Panc1 (cell line): ENCODE data around the gene CNTNAP1. TPM values are rescaled to one million over a fixed set of nuclear protein-coding genes. Genes with fewer than 3 reads are reported as not detected.

Source experiments
- ATAC-seq: fragments of 200-7000 bp; cut with Tn5 transposase; 2 replicates; pipeline ENCODE4 v1.9.1; 2020; ENCODE audit warnings: mild to moderate bottlenecking, moderate library complexity
- BruUV-seq: library from RNA; stranded (reverse); fragments of 400-500 nt; replicated peaks from 2 replicates; lab custom pipeline; 2021; lab: Mats Ljungman, UMichigan
- CTCF ChIA-PET: fragments of 300-600 bp; sonication (Branson Sonifier 250); formaldehyde crosslinking; loops from one replicate; lab custom pipeline; 2022; ENCODE audit warnings: antibody characterized with exemption; lab: Charles Lee
- POLR2A ChIA-PET: fragments of 300-600 bp; sonication (Branson Sonifier 250); formaldehyde crosslinking; loops from one replicate; lab custom pipeline; 2022; ENCODE audit warnings: antibody characterized with exemption; lab: Charles Lee
- DNase-seq: peaks from one replicate; pipeline ENCODE4 v3.0.0-alpha.2; 2010; ENCODE audit warnings: low read depth, low spot score
- H3K27ac ChIP-seq: 2 replicates; pipeline ENCODE4 v1.5.1; 2011; ENCODE audit warnings: mild to moderate bottlenecking, low read length, inconsistent platforms
- H3K27me3 ChIP-seq: fragments of 200-500 bp; sonication (Bioruptor generic); 2 replicates; pipeline ENCODE4 v1.6.0; 2014; ENCODE audit warnings: low read length, inconsistent platforms; ENCODE audit not compliant: control insufficient read depth, insufficient read depth
- H3K36me3 ChIP-seq: fragments of 200-500 bp; sonication (Bioruptor generic); 2 replicates; pipeline ENCODE4 v1.5.1; 2014; ENCODE audit warnings: inconsistent platforms, mild to moderate bottlenecking, low read length, moderate library complexity; ENCODE audit not compliant: control insufficient read depth, insufficient read depth
- H3K4me1 ChIP-seq: 2 replicates; pipeline ENCODE4 v1.5.1; 2011; ENCODE audit warnings: inconsistent platforms, mild to moderate bottlenecking, low read length, moderate library complexity; ENCODE audit not compliant: control insufficient read depth, insufficient read depth
- H3K4me3 ChIP-seq, 2 experiments: 2 replicates each; pipeline ENCODE4 v1.5.1; 2011 to 2012; ENCODE audit warnings: low read depth in 2 of 2, low read length in 2 of 2, mild to moderate bottlenecking in 2 of 2, inconsistent platforms in 1 of 2, moderate library complexity in 1 of 2
- H3K9me3 ChIP-seq: fragments of 200-500 bp; sonication (Bioruptor generic); 2 replicates; pipeline ENCODE4 v1.5.1; 2014; ENCODE audit warnings: low read depth, mild to moderate bottlenecking, inconsistent platforms, low read length, moderate library complexity; ENCODE audit not compliant: control insufficient read depth, insufficient read depth
- POLR2AphosphoS5 ChIP-seq: IDR thresholded peaks from 2 replicates; pipeline ENCODE4 v1.6.1; 2012; ENCODE audit warnings: mild to moderate bottlenecking, low read depth, low read length, moderate library complexity
- SIN3A ChIP-seq: IDR thresholded peaks from 2 replicates; pipeline ENCODE4 v1.6.1; 2012; ENCODE audit warnings: low read depth, mild to moderate bottlenecking, low read length, moderate library complexity, borderline replicate concordance; ENCODE audit not compliant: insufficient read depth
- TCF7L2 ChIP-seq: IDR thresholded peaks from 2 replicates; pipeline ENCODE4 v1.6.1; 2011; ENCODE audit warnings: mild to moderate bottlenecking, low read depth, low read length, inconsistent platforms
- in situ Hi-C: cut with HindIII; loops from 2 replicates; pipeline ENCODE4 v1.10.0; 2016; ENCODE audit warnings: low sequenced_read_pairs, low pct_unique_long_range_greater_than_20kb
- intact Hi-C: fragments of 100-400 bp; cut with micrococcal nuclease; formaldehyde crosslinking; loops from one replicate; pipeline ENCODE4 v1.10.0; 2022; ENCODE audit not compliant: unreplicated experiment
- total RNA-seq: library from RNA; stranded (reverse); gene quantifications from one replicate; pipeline ENCODE4 v1.2.1, GENCODE V29; 2021; ENCODE audit not compliant: unreplicated experiment
- TF ChIP-seq, protein P1 (sequence below): fragments of 450-650 bp; IDR thresholded peaks from 2 replicates; pipeline ENCODE4 v1.5.1; 2017; ENCODE audit warnings: mild to moderate bottlenecking
- TF ChIP-seq, protein P2 (sequence below), 2 experiments: IDR thresholded peaks; 2 replicates each; pipeline ENCODE4 v1.6.1; 2011 to 2012; ENCODE audit warnings: low read depth in 2 of 2, control low read depth in 1 of 2, low read length in 1 of 2, mild to moderate bottlenecking in 1 of 2, moderate library complexity in 1 of 2; ENCODE audit not compliant: insufficient read depth in 1 of 2

The CNTNAP1 gene
- total RNA-seq, 1 experiment from 2014 or later, result 20.4 TPM

DNA sequence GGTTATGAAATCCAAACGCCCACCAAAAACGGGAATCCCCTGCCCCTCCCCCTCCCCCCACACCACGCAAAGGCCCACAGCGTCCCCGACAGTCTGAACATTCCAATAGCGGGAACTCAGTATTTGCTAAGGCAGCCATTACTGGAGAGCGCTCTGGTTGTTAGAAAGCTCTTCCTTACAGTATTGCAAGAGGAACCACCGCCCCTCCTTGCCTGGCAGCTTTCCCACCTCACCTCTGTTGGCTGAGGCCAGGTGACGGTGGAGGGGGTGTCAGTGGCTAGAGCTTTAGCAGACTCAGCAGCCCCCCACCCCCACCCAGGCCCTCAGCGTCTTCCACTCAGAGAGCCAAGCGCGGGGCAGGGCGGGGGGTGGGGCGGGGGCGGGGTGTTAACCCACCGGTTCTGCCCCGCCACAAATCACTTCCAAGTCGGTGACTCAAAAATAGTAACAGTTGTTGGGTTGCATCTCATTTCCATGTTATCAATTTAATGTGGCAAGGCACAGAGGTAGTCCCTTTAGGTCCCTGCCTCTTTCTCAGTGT lies 3.3 kb upstream of the CNTNAP1 start:
- DNase-seq (no peak), ATAC-seq (no peak; the same call in 1 of the 2 replicates)
- ChIA-PET POLR2A (interaction anchor here (0.6 kb wide), 2 partner anchors 43 to 168 kb away, joined by 3 to 5 read pairs; no protein-coding TSS in a partner anchor), CTCF (interaction anchor here (1.2 kb wide), 1 partner anchor 101 kb away, joined by 9 read pairs; the partner anchor contains the start of gene PSMC3IP)
- H3K27ac ChIP-seq, result peak overlapping the region; percentile 95
- no TSS peak for BruUV-seq
- H3K9me3 ChIP-seq, result no peaks in the 10 kb centered on the region
- no peaks in the 10 kb centered on the region; the same call in 1 of the 2 replicates for H3K36me3 ChIP-seq
- intact Hi-C loops, result loop anchor here (5.0 kb wide), 1 partner anchor 102 kb away; the partner anchor contains the start of gene PSMC3IP
- in situ Hi-C loops, result no loop called here
- peaks cover 19% of the 10 kb centered on the region for H3K4me1 ChIP-seq
- H3K4me3 ChIP-seq, result peak overlapping the region; percentile 15 to 67
- TF ChIP-seq, protein P1, sequence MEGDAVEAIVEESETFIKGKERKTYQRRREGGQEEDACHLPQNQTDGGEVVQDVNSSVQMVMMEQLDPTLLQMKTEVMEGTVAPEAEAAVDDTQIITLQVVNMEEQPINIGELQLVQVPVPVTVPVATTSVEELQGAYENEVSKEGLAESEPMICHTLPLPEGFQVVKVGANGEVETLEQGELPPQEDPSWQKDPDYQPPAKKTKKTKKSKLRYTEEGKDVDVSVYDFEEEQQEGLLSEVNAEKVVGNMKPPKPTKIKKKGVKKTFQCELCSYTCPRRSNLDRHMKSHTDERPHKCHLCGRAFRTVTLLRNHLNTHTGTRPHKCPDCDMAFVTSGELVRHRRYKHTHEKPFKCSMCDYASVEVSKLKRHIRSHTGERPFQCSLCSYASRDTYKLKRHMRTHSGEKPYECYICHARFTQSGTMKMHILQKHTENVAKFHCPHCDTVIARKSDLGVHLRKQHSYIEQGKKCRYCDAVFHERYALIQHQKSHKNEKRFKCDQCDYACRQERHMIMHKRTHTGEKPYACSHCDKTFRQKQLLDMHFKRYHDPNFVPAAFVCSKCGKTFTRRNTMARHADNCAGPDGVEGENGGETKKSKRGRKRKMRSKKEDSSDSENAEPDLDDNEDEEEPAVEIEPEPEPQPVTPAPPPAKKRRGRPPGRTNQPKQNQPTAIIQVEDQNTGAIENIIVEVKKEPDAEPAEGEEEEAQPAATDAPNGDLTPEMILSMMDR, result no peak
- TF ChIP-seq SIN3A, result no peak
- no peak for TF ChIP-seq POLR2AphosphoS5
- TF ChIP-seq, protein P2, sequence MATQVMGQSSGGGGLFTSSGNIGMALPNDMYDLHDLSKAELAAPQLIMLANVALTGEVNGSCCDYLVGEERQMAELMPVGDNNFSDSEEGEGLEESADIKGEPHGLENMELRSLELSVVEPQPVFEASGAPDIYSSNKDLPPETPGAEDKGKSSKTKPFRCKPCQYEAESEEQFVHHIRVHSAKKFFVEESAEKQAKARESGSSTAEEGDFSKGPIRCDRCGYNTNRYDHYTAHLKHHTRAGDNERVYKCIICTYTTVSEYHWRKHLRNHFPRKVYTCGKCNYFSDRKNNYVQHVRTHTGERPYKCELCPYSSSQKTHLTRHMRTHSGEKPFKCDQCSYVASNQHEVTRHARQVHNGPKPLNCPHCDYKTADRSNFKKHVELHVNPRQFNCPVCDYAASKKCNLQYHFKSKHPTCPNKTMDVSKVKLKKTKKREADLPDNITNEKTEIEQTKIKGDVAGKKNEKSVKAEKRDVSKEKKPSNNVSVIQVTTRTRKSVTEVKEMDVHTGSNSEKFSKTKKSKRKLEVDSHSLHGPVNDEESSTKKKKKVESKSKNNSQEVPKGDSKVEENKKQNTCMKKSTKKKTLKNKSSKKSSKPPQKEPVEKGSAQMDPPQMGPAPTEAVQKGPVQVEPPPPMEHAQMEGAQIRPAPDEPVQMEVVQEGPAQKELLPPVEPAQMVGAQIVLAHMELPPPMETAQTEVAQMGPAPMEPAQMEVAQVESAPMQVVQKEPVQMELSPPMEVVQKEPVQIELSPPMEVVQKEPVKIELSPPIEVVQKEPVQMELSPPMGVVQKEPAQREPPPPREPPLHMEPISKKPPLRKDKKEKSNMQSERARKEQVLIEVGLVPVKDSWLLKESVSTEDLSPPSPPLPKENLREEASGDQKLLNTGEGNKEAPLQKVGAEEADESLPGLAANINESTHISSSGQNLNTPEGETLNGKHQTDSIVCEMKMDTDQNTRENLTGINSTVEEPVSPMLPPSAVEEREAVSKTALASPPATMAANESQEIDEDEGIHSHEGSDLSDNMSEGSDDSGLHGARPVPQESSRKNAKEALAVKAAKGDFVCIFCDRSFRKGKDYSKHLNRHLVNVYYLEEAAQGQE (IDR thresholded peaks at IDR 0.05; ENCODE audit: insufficient read depth in 1 of 2, low read depth in 2 of 2, low read length in 1 of 2), result no peak
- TF ChIP-seq TCF7L2, result no peak
- no peaks in the 10 kb centered on the region for H3K27me3 ChIP-seq

DNA sequence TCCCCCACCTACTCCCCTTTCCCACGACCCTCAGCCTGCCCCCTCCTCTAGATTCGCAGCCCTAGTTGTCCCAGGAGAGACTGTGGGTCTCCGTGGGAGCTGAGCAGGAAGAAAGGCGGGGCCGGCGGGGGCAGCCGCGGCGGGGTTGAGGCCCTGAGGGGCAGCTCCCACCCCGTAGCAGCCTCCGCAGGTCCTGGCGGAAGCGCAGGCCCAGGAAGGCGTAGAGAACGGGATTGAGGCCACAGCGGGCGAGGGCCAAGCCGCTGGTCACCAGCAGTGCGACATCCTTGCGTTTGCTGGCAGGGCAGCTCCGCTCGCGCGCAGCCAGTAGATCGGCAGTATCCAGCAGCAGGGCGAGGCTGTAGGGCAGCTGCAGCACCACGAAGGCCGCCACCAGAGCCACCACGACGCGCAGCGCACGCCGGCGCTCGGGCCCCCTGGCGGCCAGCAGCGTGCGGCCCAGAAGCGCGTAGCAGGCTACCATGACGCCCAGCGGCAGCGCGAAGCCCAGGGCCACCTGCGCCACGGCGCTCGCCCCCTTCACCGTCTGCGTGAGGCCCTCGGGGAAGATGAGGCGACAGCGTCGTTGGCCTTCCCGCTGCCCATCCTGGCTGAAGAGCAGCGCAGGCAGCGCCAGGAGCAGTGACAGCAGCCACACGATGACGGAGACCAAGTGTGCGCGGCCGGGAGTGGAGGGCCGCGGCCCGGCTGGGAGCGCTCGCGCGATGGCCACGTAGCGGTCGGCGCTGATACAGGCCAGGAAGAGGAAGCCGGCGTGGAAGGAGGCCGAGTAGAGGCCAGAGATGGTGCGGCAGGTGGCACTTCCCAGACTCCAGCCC lies 2.6 kb upstream of the CNTNAP1 start:
- peak overlapping the region; percentile 90 for H3K27ac ChIP-seq
- no TSS peak for BruUV-seq
- no peak for DNase-seq
- in situ Hi-C loops (no loop called here), intact Hi-C loops (loop anchor here (5.0 kb wide), 1 partner anchor 102 kb away; the partner anchor contains the start of gene PSMC3IP)
- peak; percentile 57 for ATAC-seq
- H3K36me3 ChIP-seq, result no peaks in the 10 kb centered on the region; the same call in 1 of the 2 replicates
- no peaks in the 10 kb centered on the region for H3K9me3 ChIP-seq
- TF ChIP-seq TCF7L2 (no peak), SIN3A (0 out of 2 replicates have a peak, but pooled peaks have one; percentile 33)
- TF ChIP-seq, protein P1, result peak; percentile 82
- ChIA-PET POLR2A (no interaction called here), CTCF (interaction anchor here (0.5 to 1.2 kb wide), 5 partner anchors 28 to 112 kb away, joined by 3 to 9 read pairs (median 4); partner anchors contain the start of gene PSMC3IP)
- H3K4me3 ChIP-seq, result peak overlapping the region; percentile 15 to 44; a peak in 3 of 4 replicates
- peaks cover 19% of the 10 kb centered on the region for H3K4me1 ChIP-seq
- H3K27me3 ChIP-seq, result no peaks in the 10 kb centered on the region
